MCF 10A (cell line): ENCODE measurements around the gene CAPN11. TPM values are rescaled to one million over a fixed set of nuclear protein-coding genes. Genes with fewer than 3 reads are reported as not detected.

Experiments
- Bru-seq: library from RNA; stranded (reverse); fragments of 400-500 nt; gene quantifications from one replicate; lab custom pipeline; 2021; lab: Mats Ljungman, UMichigan
- BruChase-seq, 2 experiments: library from RNA; stranded (reverse); fragments of 400-500 nt; gene quantifications; one replicate each; lab custom pipeline; 2021; lab: Mats Ljungman, UMichigan
- BruUV-seq: library from RNA; stranded (reverse); fragments of 400-500 nt; replicated peaks from 2 replicates; lab custom pipeline; 2021; lab: Mats Ljungman, UMichigan
- CTCF ChIA-PET: fragments of 300-600 bp; sonication (Branson Sonifier 250); formaldehyde crosslinking; extraction: SDS; loops from one replicate; lab custom pipeline; 2021; ENCODE audit warnings: antibody characterized with exemption, inconsistent platforms; lab: Yijun Ruan, JAX
- POLR2A ChIA-PET: fragments of 300-600, 350-650 bp; sonication (Branson Sonifier 250); formaldehyde crosslinking; extraction: SDS; loops from one replicate; lab custom pipeline; 2020; ENCODE audit warnings: antibody characterized with exemption, inconsistent platforms; lab: Yijun Ruan, JAX
- DNase-seq: peaks from one replicate; pipeline ENCODE4 v3.0.0-alpha.2; 2018; ENCODE audit not compliant: unreplicated experiment
- H3K27ac Mint-ChIP-seq: one replicate; pipeline ENCODE4 v1.8.0; 2022; ENCODE audit warnings: mild to moderate bottlenecking, low read depth, mixed read lengths; ENCODE audit not compliant: unreplicated experiment
- H3K27me3 Mint-ChIP-seq: one replicate; pipeline ENCODE4 v1.8.0; 2022; ENCODE audit warnings: mixed read lengths; ENCODE audit not compliant: insufficient read depth, unreplicated experiment
- H3K36me3 Mint-ChIP-seq: one replicate; pipeline ENCODE4 v1.8.0; 2022; ENCODE audit warnings: mild to moderate bottlenecking, moderate library complexity, mixed read lengths; ENCODE audit not compliant: insufficient read depth, unreplicated experiment
- H3K4me1 Mint-ChIP-seq: one replicate; pipeline ENCODE4 v1.8.0; 2022; ENCODE audit warnings: mixed read lengths; ENCODE audit not compliant: insufficient read depth, unreplicated experiment
- H3K4me3 Mint-ChIP-seq: one replicate; pipeline ENCODE4 v1.8.0; 2022; ENCODE audit warnings: mild to moderate bottlenecking, moderate library complexity, mixed read lengths; ENCODE audit not compliant: unreplicated experiment
- H3K9me3 Mint-ChIP-seq: one replicate; pipeline ENCODE4 v1.8.0; 2022; ENCODE audit warnings: mixed read lengths; ENCODE audit not compliant: unreplicated experiment
- CTCF ChIP-seq: fragments of 200-600 bp; IDR thresholded peaks from one replicate; pipeline ENCODE4 v1.8.0; 2022; ENCODE audit warnings: antibody characterized with exemption, mild to moderate bottlenecking; ENCODE audit not compliant: unreplicated experiment
- intact Hi-C: fragments of 100-400 bp; cut with micrococcal nuclease; formaldehyde crosslinking; loops from 2 replicates; pipeline ENCODE4 v1.14.1; 2022
- long read RNA-seq: library from polyadenylated mRNA; stranded (forward); transcript quantifications from one replicate; pipeline ENCODE4 v2.0.0, GENCODE V29; 2022
- total RNA-seq: library from RNA; stranded (reverse); gene quantifications from 2 replicates; pipeline ENCODE4 v1.2.3, GENCODE V29; 2022

The CAPN11 gene
- not detected in 2 replicates for total RNA-seq
- not detected for Bru-seq, nascent RNA
- percentile 10 among the genes with signal in this experiment for BruChase-seq, experiment 1, labeled RNA remaining after a 6-hour chase
- BruChase-seq, experiment 2, labeled RNA remaining after a 2-hour chase, result percentile 7 among the genes with signal in this experiment
- long read RNA-seq, result 0 reads

- CTCF ChIA-PET, result no interaction called here
- Mint-ChIP-seq H3K27ac (no peak within 1 kb of the TSS), H3K9me3 (no peaks in the 10 kb centered on the region), H3K4me1 (peaks cover 16% of the 10 kb centered on the region), H3K4me3 (no peak within 1 kb of the TSS), H3K27me3 (no peaks in the 10 kb centered on the region), H3K36me3 (peaks cover 5% of the 10 kb centered on the region)
- DNase-seq, result no peak
- intact Hi-C loops, result no loop called here
- BruUV-seq, result no TSS peak
- POLR2A ChIA-PET, result interaction anchor here (0.9 kb wide), 1 partner anchor 8 kb away, joined by 5 read pairs; no protein-coding TSS in a partner anchor
- TF ChIP-seq CTCF, result no peak
Observed at GRCh38 chr6:44158770-44159228, at the start of gene CAPN11. Gene CAPN11, plus strand, starts transcription at chr6:44158820. Its CDS starts 29 bp downstream, at chr6:44158849.

GRCh38 chr6:44109212-44109611, 49.4 kb upstream of the CAPN11 start:
- CTCF ChIA-PET, result interaction anchor here (0.6 to 3.4 kb wide), 2 partner anchors 12 to 13 kb away, joined by 3 to 21 read pairs; no protein-coding TSS in a partner anchor
- Mint-ChIP-seq H3K36me3 (peaks cover 64% of the 10 kb centered on the region), H3K27me3 (no peaks in the 10 kb centered on the region), H3K9me3 (no peaks in the 10 kb centered on the region), H3K27ac (no peak overlapping the region), H3K4me1 (no peaks in the 10 kb centered on the region), H3K4me3 (no peak overlapping the region)
- no TSS peak for BruUV-seq
- TF ChIP-seq CTCF, result no peak
- DNase-seq, result no peak
- POLR2A ChIA-PET, result interaction anchor here (0.6 to 1.4 kb wide), 2 partner anchors 13 to 46 kb away, joined by 3 read pairs; no protein-coding TSS in a partner anchor
- intact Hi-C loops, result no loop called here

GRCh38 chr6:44110005-44110676, 48.5 kb upstream of the CAPN11 start:
- Mint-ChIP-seq H3K27ac (no peak overlapping the region), H3K4me3 (no peak overlapping the region), H3K36me3 (peaks cover 65% of the 10 kb centered on the region), H3K9me3 (no peaks in the 10 kb centered on the region), H3K27me3 (no peaks in the 10 kb centered on the region), H3K4me1 (peaks cover under 1% of the 10 kb centered on the region)
- DNase-seq, result no peak
- intact Hi-C loops, result no loop called here
- TF ChIP-seq CTCF, result no peak
- POLR2A ChIA-PET, result no interaction called here
- CTCF ChIA-PET, result interaction anchor here (0.5 to 3.4 kb wide), 3 partner anchors 13 to 321 kb away, joined by 3 to 21 read pairs (median 4); no protein-coding TSS in a partner anchor
- BruUV-seq, result no TSS peak

GRCh38 chr6:44110966-44111365, 47.7 kb upstream of the CAPN11 start:
- BruUV-seq, result no TSS peak
- Mint-ChIP-seq H3K27ac (peak overlapping the region; percentile 20), H3K4me1 (peaks cover 9% of the 10 kb centered on the region), H3K4me3 (no peak overlapping the region), H3K36me3 (peaks cover 67% of the 10 kb centered on the region), H3K9me3 (no peaks in the 10 kb centered on the region), H3K27me3 (no peaks in the 10 kb centered on the region)
- DNase-seq, result no peak
- ChIA-PET CTCF (interaction anchor here (0.6 to 3.4 kb wide), 4 partner anchors 11 to 322 kb away, joined by 4 to 21 read pairs (median 6); no protein-coding TSS in a partner anchor), POLR2A (interaction anchor here (0.6 kb wide), 1 partner anchor 465 kb away, joined by 3 read pairs; no protein-coding TSS in a partner anchor)
- intact Hi-C loops, result no loop called here
- TF ChIP-seq CTCF, result no peak
